ENCODE data around the gene FUT8.

GRCh38 chr14:65433646-65434045, 21.1 kb downstream of the FUT8 start:
- TF ChIP-seq EZH2 (IDR thresholded peaks at IDR 0.05): no peak
- no peak for TF ChIP-seq CTCF (IDR thresholded peaks at IDR 0.05)

All from neural progenitor cell (in vitro differentiated cells).